Measurements from ENCODE around the gene B4GALT1.

DNA sequence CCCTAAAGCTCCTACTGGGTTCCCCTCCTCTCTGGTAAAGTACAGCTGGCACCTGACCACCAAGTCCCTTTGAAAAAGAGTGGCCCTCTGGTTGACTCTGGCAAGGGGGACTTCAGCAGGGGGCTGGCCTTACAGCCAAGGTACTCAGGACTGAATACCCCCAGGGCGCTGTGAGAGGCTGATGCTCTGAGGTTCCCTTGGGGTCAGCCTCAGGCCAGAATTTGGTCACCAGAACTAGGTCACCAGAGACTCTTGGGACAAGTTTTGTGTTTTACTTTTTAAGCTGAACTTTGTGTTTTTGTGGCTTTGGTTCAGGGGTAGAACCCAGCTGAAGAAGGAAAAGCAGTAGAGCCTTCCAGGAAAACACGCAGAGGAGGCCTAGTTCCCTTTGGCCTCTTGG, 67.4 kb downstream of the B4GALT1 start:
- TF ChIP-seq CTCF (IDR thresholded peaks at IDR 0.05) (no peak), POLR2A (IDR thresholded peaks at IDR 0.05) (no peak)

All from breast epithelium (tissue), 3 donors.